SK-N-SH treated with all-trans-retinoic acid at 6 μM for 48 hours (cell line): Measurements from ENCODE around the gene C1D.

Experiments
- CSDC2 ChIP-seq: fragments of 250-450 bp; sonication (Bioruptor Pico); IDR thresholded peaks from 2 replicates; pipeline ENCODE4 v1.5.0; 2020; ENCODE audit warnings: mild to moderate bottlenecking, moderate library complexity
- GLIS3 ChIP-seq: fragments of 250-450 bp; sonication (Bioruptor Pico); IDR thresholded peaks from 2 replicates; pipeline ENCODE4 v1.5.0; 2020; ENCODE audit warnings: mild to moderate bottlenecking, moderate library complexity
- ISL1 ChIP-seq: fragments of 250-450 bp; sonication (Bioruptor Pico); IDR thresholded peaks from 2 replicates; pipeline ENCODE4 v2.1.2; 2022; ENCODE audit warnings: mild to moderate bottlenecking, moderate library complexity
- OSR1 ChIP-seq: fragments of 250-450 bp; sonication (Bioruptor Pico); IDR thresholded peaks from 2 replicates; pipeline ENCODE4 v1.8.0; 2022; ENCODE audit warnings: moderate library complexity, mild to moderate bottlenecking, inconsistent platforms
- PPARA ChIP-seq: fragments of 250-450 bp; sonication (Bioruptor Pico); IDR thresholded peaks from 2 replicates; pipeline ENCODE4 v1.5.0; 2020; ENCODE audit warnings: mild to moderate bottlenecking, borderline replicate concordance
- RARB ChIP-seq: fragments of 250-450 bp; sonication (Bioruptor Pico); IDR thresholded peaks from 2 replicates; pipeline ENCODE4 v1.8.0; 2021; ENCODE audit warnings: mild to moderate bottlenecking, moderate library complexity
- ZC3H10 ChIP-seq: fragments of 250-450 bp; sonication (Bioruptor Pico); IDR thresholded peaks from 2 replicates; pipeline ENCODE4 v1.5.1; 2021; ENCODE audit warnings: mild to moderate bottlenecking, moderate library complexity
- ZFP3 ChIP-seq: fragments of 250-450 bp; sonication (Bioruptor Pico); IDR thresholded peaks from 2 replicates; pipeline ENCODE4 v1.5.0; 2020; ENCODE audit warnings: mild to moderate bottlenecking, moderate library complexity
- ZFP30 ChIP-seq: fragments of 450-650 bp; formaldehyde crosslinking; IDR thresholded peaks from 2 replicates; pipeline ENCODE4 v1.5.0; 2022; ENCODE audit warnings: mild to moderate bottlenecking, moderate library complexity
- ZNF70 ChIP-seq: fragments of 450-650 bp; formaldehyde crosslinking; IDR thresholded peaks from 2 replicates; pipeline ENCODE4 v1.5.0; 2020; ENCODE audit warnings: mild to moderate bottlenecking, moderate library complexity
- TF ChIP-seq, protein P1 (sequence below): fragments of 250-450 bp; sonication (Bioruptor Pico); IDR thresholded peaks from 2 replicates; pipeline ENCODE4 v1.8.0; 2021; ENCODE audit warnings: low read depth, mild to moderate bottlenecking, moderate library complexity, borderline replicate concordance
- TF ChIP-seq, protein P2 (sequence below): fragments of 250-450 bp; sonication (Bioruptor Pico); IDR thresholded peaks from 2 replicates; pipeline ENCODE4 v1.5.1; 2020; ENCODE audit warnings: low read depth, mild to moderate bottlenecking, moderate library complexity
- TF ChIP-seq, protein P3 (sequence below): fragments of 250-450 bp; sonication (Bioruptor Pico); IDR thresholded peaks from 2 replicates; pipeline ENCODE4 v1.5.0; 2020; ENCODE audit warnings: mild to moderate bottlenecking, moderate library complexity

DNA sequence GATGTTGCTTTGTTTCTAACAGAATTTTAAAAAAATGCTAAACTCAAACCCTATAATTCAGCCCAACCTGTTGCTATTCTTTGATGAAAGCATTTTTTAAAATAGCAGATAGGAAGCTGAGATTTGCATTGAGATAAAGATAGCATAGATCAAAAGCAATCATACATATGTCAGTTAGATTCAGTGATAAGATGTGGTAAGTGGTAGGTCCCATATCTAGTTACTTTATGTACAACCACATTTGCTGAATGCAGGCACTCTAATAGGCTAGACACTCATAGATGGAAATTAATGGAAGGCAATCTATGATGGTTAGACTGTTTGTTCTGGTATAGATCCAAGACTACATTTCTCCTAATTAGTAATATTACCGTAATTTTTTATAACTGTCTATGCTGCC is 27.2 kb upstream of the C1D start:
- TF ChIP-seq ZC3H10 (no peak), GLIS3 (CRISPR knock-in tag) (no peak), ZNF70 (CRISPR knock-in tag) (no peak), ZFP3 (no peak), OSR1 (CRISPR knock-in tag) (no peak), ZFP30 (CRISPR knock-in tag) (no peak), PPARA (CRISPR knock-in tag) (no peak), RARB (CRISPR knock-in tag) (no peak), CSDC2 (CRISPR knock-in tag) (no peak), ISL1 (CRISPR knock-in tag) (peak; percentile 53)
- TF ChIP-seq, protein P1, sequence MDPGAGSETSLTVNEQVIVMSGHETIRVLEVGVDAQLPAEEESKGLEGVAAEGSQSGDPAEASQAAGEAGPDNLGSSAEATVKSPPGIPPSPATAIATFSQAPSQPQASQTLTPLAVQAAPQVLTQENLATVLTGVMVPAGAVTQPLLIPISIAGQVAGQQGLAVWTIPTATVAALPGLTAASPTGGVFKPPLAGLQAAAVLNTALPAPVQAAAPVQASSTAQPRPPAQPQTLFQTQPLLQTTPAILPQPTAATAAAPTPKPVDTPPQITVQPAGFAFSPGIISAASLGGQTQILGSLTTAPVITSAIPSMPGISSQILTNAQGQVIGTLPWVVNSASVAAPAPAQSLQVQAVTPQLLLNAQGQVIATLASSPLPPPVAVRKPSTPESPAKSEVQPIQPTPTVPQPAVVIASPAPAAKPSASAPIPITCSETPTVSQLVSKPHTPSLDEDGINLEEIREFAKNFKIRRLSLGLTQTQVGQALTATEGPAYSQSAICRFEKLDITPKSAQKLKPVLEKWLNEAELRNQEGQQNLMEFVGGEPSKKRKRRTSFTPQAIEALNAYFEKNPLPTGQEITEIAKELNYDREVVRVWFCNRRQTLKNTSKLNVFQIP = no peak
- TF ChIP-seq, protein P2, sequence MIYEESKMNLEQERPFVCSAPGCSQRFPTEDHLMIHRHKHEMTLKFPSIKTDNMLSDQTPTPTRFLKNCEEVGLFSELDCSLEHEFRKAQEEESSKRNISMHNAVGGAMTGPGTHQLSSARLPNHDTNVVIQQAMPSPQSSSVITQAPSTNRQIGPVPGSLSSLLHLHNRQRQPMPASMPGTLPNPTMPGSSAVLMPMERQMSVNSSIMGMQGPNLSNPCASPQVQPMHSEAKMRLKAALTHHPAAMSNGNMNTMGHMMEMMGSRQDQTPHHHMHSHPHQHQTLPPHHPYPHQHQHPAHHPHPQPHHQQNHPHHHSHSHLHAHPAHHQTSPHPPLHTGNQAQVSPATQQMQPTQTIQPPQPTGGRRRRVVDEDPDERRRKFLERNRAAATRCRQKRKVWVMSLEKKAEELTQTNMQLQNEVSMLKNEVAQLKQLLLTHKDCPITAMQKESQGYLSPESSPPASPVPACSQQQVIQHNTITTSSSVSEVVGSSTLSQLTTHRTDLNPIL (CRISPR knock-in tag) = no peak
- TF ChIP-seq, protein P3, sequence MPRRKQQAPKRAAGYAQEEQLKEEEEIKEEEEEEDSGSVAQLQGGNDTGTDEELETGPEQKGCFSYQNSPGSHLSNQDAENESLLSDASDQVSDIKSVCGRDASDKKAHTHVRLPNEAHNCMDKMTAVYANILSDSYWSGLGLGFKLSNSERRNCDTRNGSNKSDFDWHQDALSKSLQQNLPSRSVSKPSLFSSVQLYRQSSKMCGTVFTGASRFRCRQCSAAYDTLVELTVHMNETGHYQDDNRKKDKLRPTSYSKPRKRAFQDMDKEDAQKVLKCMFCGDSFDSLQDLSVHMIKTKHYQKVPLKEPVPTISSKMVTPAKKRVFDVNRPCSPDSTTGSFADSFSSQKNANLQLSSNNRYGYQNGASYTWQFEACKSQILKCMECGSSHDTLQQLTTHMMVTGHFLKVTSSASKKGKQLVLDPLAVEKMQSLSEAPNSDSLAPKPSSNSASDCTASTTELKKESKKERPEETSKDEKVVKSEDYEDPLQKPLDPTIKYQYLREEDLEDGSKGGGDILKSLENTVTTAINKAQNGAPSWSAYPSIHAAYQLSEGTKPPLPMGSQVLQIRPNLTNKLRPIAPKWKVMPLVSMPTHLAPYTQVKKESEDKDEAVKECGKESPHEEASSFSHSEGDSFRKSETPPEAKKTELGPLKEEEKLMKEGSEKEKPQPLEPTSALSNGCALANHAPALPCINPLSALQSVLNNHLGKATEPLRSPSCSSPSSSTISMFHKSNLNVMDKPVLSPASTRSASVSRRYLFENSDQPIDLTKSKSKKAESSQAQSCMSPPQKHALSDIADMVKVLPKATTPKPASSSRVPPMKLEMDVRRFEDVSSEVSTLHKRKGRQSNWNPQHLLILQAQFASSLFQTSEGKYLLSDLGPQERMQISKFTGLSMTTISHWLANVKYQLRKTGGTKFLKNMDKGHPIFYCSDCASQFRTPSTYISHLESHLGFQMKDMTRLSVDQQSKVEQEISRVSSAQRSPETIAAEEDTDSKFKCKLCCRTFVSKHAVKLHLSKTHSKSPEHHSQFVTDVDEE = no peak
